Erythroblast (primary cell): Measurements from ENCODE around the gene ACAA2.

Source experiments
- GATA1 ChIP-seq: IDR thresholded peaks from 2 replicates; pipeline ENCODE4 v1.6.1; 2011; ENCODE audit warnings: low read depth, mild to moderate bottlenecking, control low read depth, low read length, moderate library complexity
- POLR2A ChIP-seq: IDR thresholded peaks from 2 replicates; pipeline ENCODE4 v1.6.1; 2011; ENCODE audit warnings: mild to moderate bottlenecking, low read length

GRCh38 chr18:49743117-49743567 is 70.2 kb downstream of the ACAA2 start:
- TF ChIP-seq POLR2A (no peak), GATA1 (no peak)
